Muscle of leg (tissue), 11 donors: Measurements from ENCODE around the gene GBP2. TPM values are rescaled to one million over a fixed set of nuclear protein-coding genes. Genes with fewer than 3 reads are reported as not detected.

Experiments used
- DNase-seq: peaks from one replicate; pipeline ENCODE4 v3.0.0; 2013
- H3K27ac ChIP-seq: one replicate; pipeline ENCODE4 v1.5.1; 2013; ENCODE audit warnings: mild to moderate bottlenecking, low read length, control low read depth
- H3K27me3 ChIP-seq: one replicate; pipeline ENCODE4 v1.6.1; 2013; ENCODE audit warnings: low read length; ENCODE audit not compliant: control insufficient read depth, insufficient read depth
- H3K36me3 ChIP-seq: one replicate; pipeline ENCODE4 v1.6.1; 2013; ENCODE audit warnings: low read length; ENCODE audit not compliant: control insufficient read depth, insufficient read depth
- H3K4me1 ChIP-seq: one replicate; pipeline ENCODE4 v1.6.1; 2013; ENCODE audit warnings: low read length; ENCODE audit not compliant: control insufficient read depth, insufficient read depth
- H3K4me3 ChIP-seq: one replicate; pipeline ENCODE4 v1.5.1; 2013; ENCODE audit warnings: low read length, control low read depth
- H3K9me3 ChIP-seq: replicated peaks from 2 replicates; pipeline ENCODE4 v1.6.1; 2013; ENCODE audit warnings: low read depth, low read length; ENCODE audit not compliant: control insufficient read depth
- WGBS: methylation state at CpG from one replicate; pipeline ENCODE4 v1.1.5; 2013; ENCODE audit warnings: missing lambda C conversion rate; ENCODE audit not compliant: insufficient coverage; 5-methylcytosine and 5-hydroxymethylcytosine counted together
- polyA plus RNA-seq, 8 donors: library from polyadenylated mRNA; unstranded; fragments of 120-200 nt; gene quantifications; one replicate each; pipeline versions ENCODE4 v1.2.1 to v1.2.3, GENCODE V29; 2013; ENCODE audit warnings: inconsistent platforms in 1 of 8, low replicate concordance in 1 of 8; ENCODE audit not compliant: insufficient read length in 8 of 8, insufficient read depth in 1 of 8
- total RNA-seq: library from RNA; stranded (reverse); fragments of 120-200 nt; gene quantifications from one replicate; pipeline ENCODE4 v1.2.4, GENCODE V29; 2013

Gene GBP2
- total and polyA plus RNA-seq, 9 donors: 0.44 to 3.5 (median 1.1) TPM

GRCh38 chr1:89068291-89068690 lies 57.6 kb downstream of the GBP2 start:
- H3K27ac ChIP-seq: no peak overlapping the region
- H3K36me3 ChIP-seq: no peaks in the 10 kb centered on the region
- H3K27me3 ChIP-seq: no peaks in the 10 kb centered on the region
- DNase-seq: no peak
- peaks cover 2% of the 10 kb centered on the region for H3K4me1 ChIP-seq
- H3K4me3 ChIP-seq: no peak overlapping the region
- no peaks in the 10 kb centered on the region for H3K9me3 ChIP-seq

- peak within 1 kb of the TSS; percentile 41 for H3K4me3 ChIP-seq
- H3K27ac ChIP-seq: peak within 1 kb of the TSS; percentile 92
- no peaks in the 10 kb centered on the region for H3K27me3 ChIP-seq
- peaks cover 2% of the 10 kb centered on the region for H3K4me1 ChIP-seq
- DNase-seq: peak; percentile 92
- no CpG with 5 or more reads among the region's 4 CpGs for WGBS
- no peaks in the 10 kb centered on the region for H3K36me3 ChIP-seq
- H3K9me3 ChIP-seq: no peaks in the 10 kb centered on the region
These were observed 60.6 kb downstream of the GBP2 start, which contains the start of gene GBP1 for GRCh38 chr1:89065079-89065868. TSS of gene GBP1 (minus strand) at chr1:89065208. CDS start at chr1:89063234, 1,974 bp downstream.

GRCh38 chr1:89064632-89065031 lies 61.3 kb downstream of the GBP2 start:
- H3K36me3 ChIP-seq: no peaks in the 10 kb centered on the region
- DNase-seq: peak; percentile 37

DNA sequence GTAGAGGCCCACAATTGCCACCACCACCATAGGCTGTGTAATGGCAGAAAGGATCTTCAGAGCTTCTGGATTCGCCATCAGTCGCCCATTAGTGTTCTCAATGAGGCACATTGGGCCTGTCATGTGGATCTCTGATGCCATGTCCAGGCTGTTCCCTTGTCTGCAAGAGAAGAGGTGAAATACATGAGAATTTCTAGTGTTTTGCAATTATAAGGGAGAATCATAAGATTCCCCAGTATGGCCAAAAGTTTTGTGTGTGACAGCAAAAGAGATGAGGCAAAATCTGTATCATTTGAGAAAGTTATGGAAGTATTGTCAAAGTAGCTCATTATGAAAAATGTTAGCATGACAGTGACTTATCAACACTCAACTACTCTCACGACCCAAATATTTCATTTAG lies 62.8 kb downstream of the GBP2 start:
- DNase-seq: no peak
- peaks cover 2% of the 10 kb centered on the region for H3K4me1 ChIP-seq
- H3K27ac ChIP-seq: no peak overlapping the region
- no peak overlapping the region for H3K4me3 ChIP-seq
- H3K9me3 ChIP-seq: no peaks in the 10 kb centered on the region
- WGBS: 90% methylated on average over 2 of the region's 3 CpGs
- H3K36me3 ChIP-seq: no peaks in the 10 kb centered on the region
- H3K27me3 ChIP-seq: no peaks in the 10 kb centered on the region

More at GRCh38 chr1:89064632-89065031, 61.3 kb downstream of the GBP2 start:
- 63% methylated on average over 1 of the region's 4 CpGs for whole genome bisulfite sequencing
- peak overlapping the region; percentile 92 for H3K27ac ChIP-seq
- peaks cover 2% of the 10 kb centered on the region for H3K4me1 ChIP-seq
- peak overlapping the region; percentile 41 for H3K4me3 ChIP-seq
- no peaks in the 10 kb centered on the region for H3K27me3 ChIP-seq
- no peaks in the 10 kb centered on the region for H3K9me3 ChIP-seq

DNA sequence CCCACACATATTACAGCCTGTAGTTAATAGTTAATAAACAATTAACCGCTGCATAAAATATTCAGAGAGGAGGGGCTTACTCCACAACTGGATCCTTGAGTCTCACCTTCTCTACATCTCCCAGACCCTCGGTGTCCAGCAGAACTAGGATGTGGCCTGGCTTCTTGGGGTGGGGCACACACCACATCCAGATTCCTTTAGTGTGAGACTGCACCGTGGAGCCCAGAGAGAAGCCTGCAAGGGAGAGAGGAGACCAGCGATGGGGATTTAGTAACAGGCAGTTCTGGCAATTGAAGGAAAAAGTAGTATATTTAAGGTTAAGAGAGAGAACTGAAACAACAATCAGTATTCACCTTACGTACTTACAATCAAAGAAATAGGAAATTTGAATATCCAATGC lies 65.8 kb downstream of the GBP2 start:
- Histone ChIP-seq H3K4me1 (no peaks in the 10 kb centered on the region), H3K36me3 (peaks cover 8% of the 10 kb centered on the region), H3K27ac (no peak overlapping the region), H3K4me3 (no peak overlapping the region), H3K9me3 (no peaks in the 10 kb centered on the region), H3K27me3 (no peaks in the 10 kb centered on the region)
- DNase-seq: no peak
- no CpG with 5 or more reads among the region's 5 CpGs for WGBS

Other genes starting within 250 kb of the GBP2 start
- gene GTF2B, start 234.5 kb downstream of the GBP2 start, total RNA-seq: 60.8 TPM
- gene GTF2B, start 234.5 kb downstream of the GBP2 start, polyA plus RNA-seq: 10 to 100 TPM; 32.1 to 46.9 (median 40.2) TPM
- gene KYAT3, start 133.5 kb downstream of the GBP2 start, total RNA-seq: 18.6 TPM
- gene KYAT3, start 133.5 kb downstream of the GBP2 start, polyA plus RNA-seq: 10 to 100 TPM; 15.3 to 28.7 (median 21.1) TPM
- 11.8 TPM for gene RBMXL1, start 133.5 kb downstream of the GBP2 start, total RNA-seq
- gene RBMXL1, start 133.5 kb downstream of the GBP2 start, polyA plus RNA-seq: 10 to 100 TPM in 7 of 8 donors, 1 to 10 TPM in 1; 8.9 to 17.3 (median 14.5) TPM
- gene GBP3, start 103.2 kb downstream of the GBP2 start, total RNA-seq: 2.3 TPM
- gene GBP3, start 103.2 kb downstream of the GBP2 start, polyA plus RNA-seq: 1 to 10 TPM; 1.3 to 4.5 (median 3.0) TPM
- 7.8 TPM for gene GBP1, start 60.9 kb downstream of the GBP2 start, total RNA-seq
- gene GBP1, start 60.9 kb downstream of the GBP2 start, polyA plus RNA-seq: 1 to 10 TPM; 3.0 to 7.8 (median 5.8) TPM
- 0.04 TPM for gene GBP7, start 49.9 kb upstream of the GBP2 start, total RNA-seq
- under 1 TPM in 4 of 8 donors, not detected in 4; 0.06 to 0.11 (median 0.07) TPM for gene GBP7, start 49.9 kb upstream of the GBP2 start, polyA plus RNA-seq
- gene GBP4, start 72.8 kb upstream of the GBP2 start, total RNA-seq: 2.7 TPM
- 1 to 10 TPM; 2.7 to 5.9 (median 3.4) TPM for gene GBP4, start 72.8 kb upstream of the GBP2 start, polyA plus RNA-seq
- 0.44 TPM for gene GBP5, start 146.7 kb upstream of the GBP2 start, total RNA-seq
- 1 to 10 TPM in 4 of 8 donors, under 1 TPM in 4; 0.28 to 1.5 (median 0.82) TPM for gene GBP5, start 146.7 kb upstream of the GBP2 start, polyA plus RNA-seq
- 0.04 TPM for gene GBP6, start 237.9 kb upstream of the GBP2 start, total RNA-seq
- under 1 TPM in 4 of 8 donors, not detected in 4; 0.04 to 0.17 (median 0.07) TPM for gene GBP6, start 237.9 kb upstream of the GBP2 start, polyA plus RNA-seq